H1 (cell line): ENCODE measurements around the gene PTPRF. TPM values are rescaled to one million over a fixed set of nuclear protein-coding genes. Genes with fewer than 3 reads are reported as not detected.

Source experiments
- FOSL1 ChIP-seq: IDR thresholded peaks from 2 replicates; pipeline ENCODE4 v1.6.1; 2011; ENCODE audit warnings: mild to moderate bottlenecking, low read depth, low read length, moderate library complexity; ENCODE audit not compliant: insufficient read depth
- polyA plus RNA-seq, 7 experiments: library from polyadenylated mRNA; depleted of rRNA in 3 of 7; stranded (reverse) in 5 of 7; unstranded in 2 of 7; fragments of >200 nt in 5 of 7; fragments of 200-250 nt in 2 of 7; gene quantifications; 1 replicate in 5 of 7; 2 replicates in 1 of 7; 4 replicates in 1 of 7; pipeline versions ENCODE4 v1.2.1 to v1.2.3, GENCODE V29; 2011 to 2013; ENCODE audit warnings: missing spikeins in 2 of 7, mixed read lengths in 2 of 7
- total RNA-seq: library from RNA; stranded (reverse); fragmentation: NEBNext Ultra II Directional; extraction: Animal tissue kit (Norgen Biotek cat#: 25700); gene quantifications from 2 replicates; pipeline ENCODE4 v1.2.1, GENCODE V29; 2021

The PTPRF gene
- total and polyA plus RNA-seq, 2 of the 8 experiments (the other 6 are each of a cell fraction or from before 2014, with no cell fraction given) = 136 to 231 TPM

DNA sequence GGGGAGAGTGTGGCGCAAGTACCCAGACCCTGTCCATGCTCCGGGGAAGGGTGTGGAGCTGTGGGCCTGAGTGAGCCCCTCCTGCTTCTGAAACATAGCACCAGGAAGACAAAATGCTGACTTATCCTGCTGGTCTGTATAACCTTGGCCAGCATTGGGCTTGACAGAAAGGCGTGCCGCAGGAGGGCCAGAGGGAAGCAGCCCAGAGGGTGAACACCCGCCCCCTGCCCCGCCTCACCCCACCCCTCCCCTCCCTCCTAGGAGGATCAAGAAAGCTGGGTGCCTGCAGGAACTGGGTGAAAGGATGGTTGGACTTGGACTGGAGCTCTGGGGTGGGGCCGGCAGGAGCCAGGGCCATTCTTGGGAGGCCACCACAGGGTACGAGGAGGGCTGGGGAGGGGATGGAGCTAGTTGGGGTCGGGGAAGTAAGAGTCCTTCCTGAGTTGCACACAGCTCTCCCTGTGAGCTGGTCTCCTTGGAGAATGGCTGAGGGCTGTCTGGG is 27.1 kb downstream of the PTPRF start (continued):
- TF ChIP-seq FOSL1 = no peak
